Measurements from ENCODE around the gene SCN5A. TPM values are rescaled to one million over a fixed set of nuclear protein-coding genes. Genes with fewer than 3 reads are reported as not detected.
"Not testable (repeated sequence)": the region's sequence is repeated elsewhere in the genome, so short reads cannot be mapped to it uniquely, and the experiment has no call there.

Gene SCN5A
- total RNA-seq, 2 experiments from 2014 or later, result 0.20 to 0.52 TPM

DNA sequence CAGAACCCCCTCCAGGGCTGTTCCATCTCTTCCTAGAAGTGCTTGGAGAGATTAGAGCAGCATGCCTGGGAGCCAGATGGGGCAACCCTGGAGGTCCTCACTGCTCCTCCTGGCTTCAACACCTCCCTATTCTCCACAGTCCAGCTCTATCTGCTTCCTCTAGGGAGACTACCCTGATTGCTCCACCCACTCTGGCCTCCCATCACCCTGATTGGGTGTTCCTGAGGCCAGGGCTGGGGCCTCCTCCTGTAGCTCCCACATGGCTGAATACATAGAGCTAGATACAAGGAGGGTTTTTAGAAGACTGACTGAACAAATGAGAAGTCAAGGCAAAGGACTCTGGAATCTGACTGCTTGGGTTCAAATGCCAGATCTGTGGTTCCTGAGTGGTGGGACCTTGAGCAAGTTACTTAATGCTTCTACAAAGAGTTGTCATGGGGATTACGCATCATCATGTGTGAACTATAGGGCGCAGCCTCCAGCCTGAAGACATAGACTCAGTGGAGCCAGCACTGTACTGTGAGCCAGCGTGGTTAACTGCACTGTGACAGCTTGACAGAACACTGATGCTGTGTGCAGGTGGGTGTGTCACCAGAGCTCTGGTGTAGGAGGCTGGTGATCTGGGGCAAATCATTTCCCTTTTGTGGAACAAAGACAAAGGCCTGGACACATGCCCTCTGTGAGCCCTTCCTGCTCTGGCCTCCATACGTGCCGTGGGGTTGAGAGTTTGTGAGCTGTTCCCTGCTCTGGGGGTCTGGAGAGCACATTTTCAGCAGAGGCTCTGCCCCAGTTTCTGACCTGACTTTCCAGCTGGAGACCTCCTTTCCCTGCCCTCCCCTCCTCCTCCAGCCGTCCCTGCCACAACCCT lies 74.8 kb downstream of the SCN5A start:
- Mint-ChIP-seq H3K4me3 (no peak overlapping the region), H3K27ac (no peak overlapping the region), H3K9me3 (no peaks in the 10 kb centered on the region), H3K36me3 (ENCODE audit: low read depth) (no peaks in the 10 kb centered on the region), H3K4me1 (ENCODE audit: low read depth) (no peaks in the 10 kb centered on the region), H3K27me3 (no peaks in the 10 kb centered on the region)
- intact Hi-C loops (cut with micrococcal nuclease), result no loop called here
- DNase-seq, result no peak
- POLR2A ChIA-PET, result no interaction called here
- TF ChIP-seq, protein P1, sequence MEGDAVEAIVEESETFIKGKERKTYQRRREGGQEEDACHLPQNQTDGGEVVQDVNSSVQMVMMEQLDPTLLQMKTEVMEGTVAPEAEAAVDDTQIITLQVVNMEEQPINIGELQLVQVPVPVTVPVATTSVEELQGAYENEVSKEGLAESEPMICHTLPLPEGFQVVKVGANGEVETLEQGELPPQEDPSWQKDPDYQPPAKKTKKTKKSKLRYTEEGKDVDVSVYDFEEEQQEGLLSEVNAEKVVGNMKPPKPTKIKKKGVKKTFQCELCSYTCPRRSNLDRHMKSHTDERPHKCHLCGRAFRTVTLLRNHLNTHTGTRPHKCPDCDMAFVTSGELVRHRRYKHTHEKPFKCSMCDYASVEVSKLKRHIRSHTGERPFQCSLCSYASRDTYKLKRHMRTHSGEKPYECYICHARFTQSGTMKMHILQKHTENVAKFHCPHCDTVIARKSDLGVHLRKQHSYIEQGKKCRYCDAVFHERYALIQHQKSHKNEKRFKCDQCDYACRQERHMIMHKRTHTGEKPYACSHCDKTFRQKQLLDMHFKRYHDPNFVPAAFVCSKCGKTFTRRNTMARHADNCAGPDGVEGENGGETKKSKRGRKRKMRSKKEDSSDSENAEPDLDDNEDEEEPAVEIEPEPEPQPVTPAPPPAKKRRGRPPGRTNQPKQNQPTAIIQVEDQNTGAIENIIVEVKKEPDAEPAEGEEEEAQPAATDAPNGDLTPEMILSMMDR (IDR thresholded peaks at IDR 0.05), result no peak
- CTCF ChIA-PET, result interaction anchor here (2.0 kb wide), 1 partner anchor 54 kb away, joined by 6 read pairs; no protein-coding TSS in a partner anchor
- no peak for ATAC-seq

GRCh38 chr3:38573556-38573955 lies 75.9 kb downstream of the SCN5A start:
- CTCF ChIA-PET, result interaction anchor here (2.0 kb wide), 1 partner anchor 53 kb away, joined by 6 read pairs; no protein-coding TSS in a partner anchor
- DNase-seq, result no peak
- no peak overlapping the region for H3K4me3 Mint-ChIP-seq

GRCh38 chr3:38573111-38573510 lies 76.4 kb downstream of the SCN5A start:
- Mint-ChIP-seq H3K27ac (no peak overlapping the region), H3K4me3 (no peak overlapping the region), H3K9me3 (no peaks in the 10 kb centered on the region), H3K36me3 (ENCODE audit: low read depth) (no peaks in the 10 kb centered on the region), H3K4me1 (ENCODE audit: low read depth) (no peaks in the 10 kb centered on the region), H3K27me3 (no peaks in the 10 kb centered on the region)
- intact Hi-C loops (cut with micrococcal nuclease), result no loop called here
- DNase-seq (no peak), ATAC-seq (no peak)
- CTCF ChIA-PET, result no interaction called here
- POLR2A ChIA-PET, result no interaction called here
- TF ChIP-seq, protein P1 (IDR thresholded peaks at IDR 0.05), result no peak

More at GRCh38 chr3:38573556-38573955, 75.9 kb downstream of the SCN5A start:
- no peaks in the 10 kb centered on the region for H3K27me3 Mint-ChIP-seq
- H3K9me3 Mint-ChIP-seq, result no peaks in the 10 kb centered on the region
- no peaks in the 10 kb centered on the region for H3K4me1 Mint-ChIP-seq (ENCODE audit: low read depth)
- no peak for ATAC-seq
- no peak overlapping the region for H3K27ac Mint-ChIP-seq
- no peaks in the 10 kb centered on the region for H3K36me3 Mint-ChIP-seq (ENCODE audit: low read depth)
- POLR2A ChIA-PET, result no interaction called here
- intact Hi-C loops (cut with micrococcal nuclease), result no loop called here
- TF ChIP-seq, protein P1 (IDR thresholded peaks at IDR 0.05), result no peak

- H3K27ac Mint-ChIP-seq, result no peak overlapping the region
- TF ChIP-seq, protein P1 (IDR thresholded peaks at IDR 0.05), result no peak
- ATAC-seq (no peak), DNase-seq (no peak)
- no peaks in the 10 kb centered on the region for H3K36me3 Mint-ChIP-seq (ENCODE audit: low read depth)
- no peaks in the 10 kb centered on the region for H3K27me3 Mint-ChIP-seq
- CTCF ChIA-PET, result interaction anchor here (1.1 kb wide), 1 partner anchor 46 kb away, joined by 4 read pairs; no protein-coding TSS in a partner anchor
- POLR2A ChIA-PET, result no interaction called here
- intact Hi-C loops (cut with micrococcal nuclease), result no loop called here
- H3K4me1 Mint-ChIP-seq (ENCODE audit: low read depth), result no peaks in the 10 kb centered on the region
- H3K4me3 Mint-ChIP-seq, result no peak overlapping the region
- H3K9me3 Mint-ChIP-seq, result no peaks in the 10 kb centered on the region
These were observed 82.0 kb downstream of the SCN5A start for GRCh38 chr3:38567498-38567897.

GRCh38 chr3:38566794-38567193 lies 82.7 kb downstream of the SCN5A start:
- CTCF ChIA-PET, result interaction anchor here (1.1 kb wide), 1 partner anchor 45 kb away, joined by 4 read pairs; no protein-coding TSS in a partner anchor
- H3K4me3 Mint-ChIP-seq; H3K27me3 Mint-ChIP-seq; H3K9me3 Mint-ChIP-seq; H3K36me3 Mint-ChIP-seq (ENCODE audit: low read depth); ATAC-seq; POLR2A ChIA-PET; DNase-seq; intact Hi-C loops (cut with micrococcal nuclease); H3K27ac Mint-ChIP-seq; H3K4me1 Mint-ChIP-seq (ENCODE audit: low read depth): not testable (repeated sequence)
